Skin of body (tissue), 2 donors: ENCODE measurements around the gene EXOC5. TPM values are rescaled to one million over a fixed set of nuclear protein-coding genes. Genes with fewer than 3 reads are reported as not detected.
"Not testable (repeated sequence)": the region's sequence is repeated elsewhere in the genome, so short reads cannot be mapped to it uniquely, and the experiment has no call there.

Experiments used
- DNase-seq: peaks from one replicate; lab custom pipeline; 2025; lab: John Stamatoyannopoulos, UW
- total RNA-seq: library from RNA; depleted of rRNA; stranded (reverse); fragments of >200 nt; gene quantifications from one replicate; pipeline ENCODE4 v1.2.3, GENCODE V29; 2014

EXOC5 gene
- total RNA-seq, 1 donor from 2014 or later: 44.4 TPM

DNA sequence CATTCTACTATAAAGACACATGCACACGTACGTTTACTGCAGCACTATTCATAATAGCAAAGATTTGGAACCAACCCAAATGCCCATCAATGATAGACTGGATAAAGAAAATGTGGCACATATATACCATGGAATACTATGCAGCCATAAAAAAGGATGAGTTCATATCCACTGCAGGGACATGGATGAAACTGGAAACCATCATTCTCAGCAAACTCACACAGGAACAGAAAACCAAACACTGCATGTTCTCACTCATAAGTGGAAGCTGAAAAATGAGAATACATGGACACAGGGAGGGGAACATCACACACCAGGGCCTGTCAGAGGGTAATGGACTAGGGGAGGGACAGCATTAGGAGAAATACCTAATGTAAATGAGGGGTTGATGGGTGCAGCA is 10.5 kb downstream of the EXOC5 start:
- not testable (repeated sequence) for DNase-seq

DNA sequence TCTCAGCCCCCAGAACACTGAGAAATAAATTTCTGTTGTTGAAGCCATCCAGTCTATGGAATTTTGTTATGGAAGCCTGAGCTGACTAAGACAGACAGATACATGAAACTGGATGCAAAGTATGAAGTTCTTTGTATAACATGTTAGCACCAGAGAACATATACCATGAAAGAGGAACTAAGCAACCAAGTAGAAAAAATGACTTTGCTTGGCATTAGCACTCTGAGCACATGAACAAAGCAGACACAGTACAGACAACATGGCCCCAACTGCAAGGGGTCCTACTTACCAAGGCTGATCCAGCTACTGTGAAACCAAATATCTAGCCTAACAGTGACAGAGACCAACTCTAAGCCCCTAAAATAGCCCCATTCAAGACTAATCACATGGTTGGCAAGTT is 13.8 kb downstream of the EXOC5 start:
- DNase-seq: no peak

DNA sequence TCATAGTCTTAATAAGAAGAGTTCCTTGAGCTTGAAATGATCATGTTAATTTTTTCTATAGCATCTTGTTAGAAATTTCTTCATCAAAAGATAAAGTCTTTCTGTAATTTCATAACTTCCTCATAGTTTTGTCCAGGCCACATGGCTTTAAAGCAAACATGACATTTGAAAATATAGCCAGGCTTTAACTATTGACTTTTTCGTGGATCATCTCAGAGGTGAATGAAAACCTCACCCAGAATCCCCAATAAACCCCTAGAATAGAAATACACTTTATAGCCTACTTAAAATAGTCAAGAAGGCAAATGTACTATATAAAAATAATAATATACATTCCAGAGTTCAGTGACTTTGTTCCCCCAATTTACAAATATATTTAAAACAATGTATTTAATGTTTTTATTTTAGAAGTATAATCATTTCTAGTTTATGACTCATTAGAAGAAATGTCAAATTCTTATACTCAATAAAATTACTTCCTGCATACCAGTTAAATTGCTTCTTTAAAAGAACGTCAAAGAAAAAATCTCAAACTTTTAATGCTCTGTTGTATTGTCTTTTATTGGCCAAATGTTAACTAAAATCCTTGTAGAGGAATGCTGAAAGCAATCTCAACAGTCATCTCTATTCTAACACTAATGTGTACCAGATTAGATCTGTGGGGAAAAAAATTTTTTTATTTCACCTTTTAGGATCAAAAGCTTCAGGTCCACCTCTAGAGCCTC is 21.6 kb downstream of the EXOC5 start:
- no peak for DNase-seq

DNA sequence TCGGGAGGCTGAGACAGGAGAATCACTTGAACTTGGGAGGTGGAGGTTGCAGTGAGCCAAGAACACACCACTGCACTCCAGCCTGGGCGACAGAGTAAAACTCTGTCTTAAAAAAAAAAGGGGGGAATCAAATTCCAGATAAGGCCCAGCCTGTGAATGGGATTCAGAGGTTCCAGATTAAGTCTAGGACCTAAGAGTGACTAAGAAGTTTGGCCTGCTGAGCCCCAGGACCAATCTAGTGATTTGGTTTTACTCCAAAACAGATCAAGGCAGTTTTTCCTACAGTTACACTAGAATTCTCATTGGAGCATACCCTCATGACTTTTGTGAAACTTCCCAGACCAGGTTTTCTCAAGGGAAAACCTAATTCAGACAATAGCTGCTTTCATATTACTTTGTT is 22.8 kb downstream of the EXOC5 start:
- DNase-seq: no peak

GRCh38 chr14:57244106-57244505 is 24.6 kb downstream of the EXOC5 start:
- no peak for DNase-seq

DNA sequence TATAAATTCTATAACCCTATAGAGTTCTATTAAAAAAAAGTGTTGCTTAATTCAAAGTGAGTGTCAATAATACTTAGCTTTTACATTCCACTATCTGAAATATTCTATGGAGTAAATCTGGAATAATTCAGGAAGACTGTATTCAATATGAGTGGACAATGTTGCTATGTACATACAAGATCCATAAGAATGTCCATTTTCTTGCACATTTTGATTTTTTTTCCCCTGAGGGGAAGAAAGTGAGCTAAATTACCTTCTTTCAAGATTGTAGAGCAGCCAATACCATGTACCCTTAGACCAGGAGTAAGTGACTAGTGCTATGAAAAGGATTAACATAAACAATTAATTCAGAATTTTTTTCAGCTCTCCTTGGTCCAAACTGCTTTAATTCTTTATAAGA is 25.4 kb downstream of the EXOC5 start:
- DNase-seq: no peak

DNA sequence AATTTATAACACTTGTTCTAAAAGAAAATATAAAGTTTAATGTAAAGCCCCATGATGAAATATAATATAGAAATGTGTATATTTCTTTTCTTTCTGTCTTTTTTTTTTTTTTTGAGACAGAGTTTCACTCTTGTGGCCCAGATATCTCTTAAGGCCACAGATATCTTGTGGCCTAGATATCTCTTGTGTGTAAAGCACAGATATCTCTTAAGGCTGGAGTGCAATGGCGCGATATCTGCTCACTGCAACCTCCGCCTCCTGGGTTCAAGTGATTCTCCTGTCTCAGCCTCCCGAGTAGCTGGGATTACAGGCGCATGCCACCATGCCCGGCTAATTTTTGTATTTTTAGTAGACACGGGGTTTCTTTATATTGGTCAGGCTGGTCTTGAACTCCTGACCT is 28.6 kb downstream of the EXOC5 start:
- not testable (repeated sequence) for DNase-seq

GRCh38 chr14:57232006-57232405 is 36.7 kb downstream of the EXOC5 start:
- DNase-seq: no peak

DNA sequence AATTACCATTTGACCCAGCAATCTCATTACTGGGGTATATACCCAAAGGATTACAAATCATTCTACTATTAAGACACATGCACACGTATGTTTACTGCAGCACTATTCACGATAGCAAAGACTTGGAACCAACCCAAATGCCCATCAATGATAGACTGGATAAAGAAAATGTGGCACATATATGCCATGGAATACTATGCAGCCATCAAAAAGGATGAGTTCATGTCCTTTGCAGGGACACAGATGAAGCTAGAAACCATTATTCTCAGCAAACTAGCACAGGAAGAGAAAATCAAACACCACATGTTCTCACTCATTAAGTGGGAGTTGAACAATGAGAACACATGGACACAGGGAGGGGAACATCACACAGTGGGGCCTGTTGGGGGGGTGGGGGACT is 40.4 kb downstream of the EXOC5 start:
- not testable (repeated sequence) for DNase-seq

GRCh38 chr14:57227083-57227482 is 41.6 kb downstream of the EXOC5 start:
- no peak for DNase-seq

GRCh38 chr14:57221931-57222330 is 46.8 kb downstream of the EXOC5 start:
- DNase-seq: no peak

DNA sequence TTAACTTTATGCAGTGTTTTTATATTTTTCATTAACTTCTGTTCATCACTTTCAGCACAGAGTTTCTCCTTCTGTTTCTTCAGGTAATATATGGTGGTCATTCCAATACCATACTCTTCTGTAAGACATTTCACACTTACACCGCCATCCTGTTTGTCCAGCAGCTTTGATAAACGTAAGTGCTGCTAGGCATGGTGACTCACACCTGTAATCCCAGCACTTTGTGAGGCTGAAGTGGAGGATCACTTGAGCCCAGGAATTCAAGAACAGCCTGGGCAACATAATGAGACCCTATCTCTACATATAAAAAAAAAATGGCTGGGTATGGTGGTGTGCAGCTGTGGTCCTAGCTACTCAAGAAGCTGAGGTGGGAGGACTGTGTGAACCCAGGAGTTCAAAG is 55.8 kb downstream of the EXOC5 start:
- no peak for DNase-seq

DNA sequence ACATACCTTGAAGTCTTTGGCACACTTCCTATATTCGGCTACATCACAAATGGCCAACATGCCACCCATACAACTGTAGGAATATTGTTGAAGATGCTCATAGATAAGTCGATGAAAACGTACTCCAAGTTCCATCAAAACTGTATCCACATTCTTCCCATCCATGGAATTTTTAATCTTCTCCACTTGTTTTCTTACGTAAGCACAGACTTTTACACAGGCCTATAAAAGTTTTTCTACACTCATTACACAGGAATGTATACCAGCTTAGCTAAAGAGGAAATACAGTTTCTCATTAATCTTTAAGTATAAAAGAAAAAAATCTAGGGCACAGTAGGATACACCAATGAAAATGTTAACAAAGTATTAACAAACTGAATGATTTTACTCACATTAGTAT is 59.1 kb downstream of the EXOC5 start:
- DNase-seq: no peak

GRCh38 chr14:57205938-57206337 is 62.8 kb downstream of the EXOC5 start:
- DNase-seq: no peak

DNA sequence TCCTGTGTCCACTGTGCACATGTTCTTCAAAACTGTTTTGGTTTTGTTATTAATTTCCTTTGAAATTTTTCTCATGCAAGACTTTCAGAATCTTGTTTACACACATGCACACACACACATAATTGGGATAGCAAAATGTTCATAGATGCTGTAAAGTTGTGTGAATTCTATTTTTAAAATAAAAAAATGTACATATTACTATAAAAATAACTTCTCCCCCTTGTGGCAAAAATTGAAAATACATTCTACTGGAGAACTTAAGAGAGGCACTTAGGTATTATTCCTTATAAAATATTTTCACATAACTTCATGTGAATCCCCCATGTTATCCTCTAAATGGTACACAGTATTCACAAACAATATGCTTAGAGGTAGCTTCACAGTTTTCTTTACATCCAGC is 66.0 kb downstream of the EXOC5 start:
- not testable (repeated sequence) for DNase-seq

- DNase-seq: no peak
Observed at GRCh38 chr14:57199921-57200320, 68.8 kb downstream of the EXOC5 start.

- DNase-seq: peak; percentile 51
Observed at GRCh38 chr14:57189070-57189469, 79.6 kb downstream of the EXOC5 start.

DNA sequence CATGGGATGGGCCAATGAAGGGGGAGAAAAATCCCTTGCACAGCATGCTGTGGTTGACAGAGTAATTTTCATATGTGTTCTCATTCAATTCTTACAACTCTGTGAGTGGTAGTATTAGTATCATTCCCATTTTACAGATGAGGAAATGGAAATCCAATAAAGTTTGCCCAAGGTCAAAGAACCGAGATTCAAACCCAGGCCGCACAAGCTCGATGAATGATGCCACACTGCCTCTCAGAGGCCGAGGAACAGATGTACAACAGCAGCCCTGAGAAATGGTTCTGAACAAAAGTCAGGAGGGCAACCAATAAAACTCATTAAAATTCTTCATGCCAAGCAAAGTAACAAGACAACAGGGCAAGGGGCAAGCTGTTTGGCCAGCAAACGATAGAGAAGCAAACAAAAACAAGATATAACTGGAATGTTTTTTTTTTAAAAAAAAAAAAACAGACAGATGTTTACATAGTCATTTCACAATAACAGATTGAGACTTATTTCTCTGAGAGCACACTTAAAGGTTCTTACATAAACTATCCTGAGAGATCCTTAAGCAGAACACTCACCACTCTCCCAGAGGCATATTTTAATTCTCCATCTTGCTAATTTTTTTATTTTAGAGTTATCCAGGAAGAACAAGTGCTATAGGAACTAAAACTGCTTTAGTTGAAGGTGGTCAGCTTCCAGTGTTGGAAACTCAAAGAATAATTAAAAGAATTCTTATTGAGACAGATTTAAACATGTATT is 85.8 kb downstream of the EXOC5 start:
- no peak for DNase-seq

GRCh38 chr14:57179273-57179672 is 89.4 kb downstream of the EXOC5 start:
- DNase-seq: no peak

- DNase-seq: no peak
Observed at GRCh38 chr14:57174466-57174865, 94.2 kb downstream of the EXOC5 start.

DNA sequence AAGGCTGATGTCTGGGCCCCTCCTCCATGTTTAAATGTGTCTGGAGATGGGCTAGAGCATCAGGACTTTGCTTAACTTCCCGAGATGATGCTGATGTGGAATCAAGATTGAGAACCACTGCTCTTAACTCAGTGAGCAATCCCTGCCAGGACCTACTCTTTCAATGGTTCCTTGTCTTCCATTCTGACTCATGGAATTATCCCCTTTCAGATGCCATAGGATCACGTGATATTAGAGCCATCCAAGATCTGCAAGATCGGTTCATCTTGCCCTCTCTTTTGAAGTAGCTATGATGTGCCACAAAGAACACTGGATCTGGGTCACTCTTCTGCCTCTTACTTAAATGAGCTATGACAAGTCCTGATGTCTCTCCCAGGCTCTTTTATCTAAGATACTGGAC is 96.8 kb downstream of the EXOC5 start:
- no peak for DNase-seq

DNA sequence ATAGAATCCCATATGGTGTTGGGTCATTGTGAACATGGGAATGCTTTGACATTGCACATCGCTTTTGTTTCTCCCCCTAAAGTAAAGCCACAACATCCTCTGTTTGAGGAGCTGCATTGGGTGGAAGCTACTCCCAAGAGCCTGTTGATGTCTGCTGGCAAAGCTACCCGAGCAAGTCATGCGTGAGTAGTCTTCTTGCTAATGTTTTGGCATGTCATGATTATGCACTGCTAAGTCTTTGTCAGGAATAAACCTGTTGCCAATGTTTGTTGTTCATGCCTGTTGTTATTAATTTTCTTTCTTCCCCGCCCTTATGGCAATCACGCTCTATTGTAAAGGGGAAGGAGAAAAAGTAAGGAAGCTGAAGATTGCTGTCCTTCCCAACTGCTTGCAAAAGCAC is 97.3 kb downstream of the EXOC5 start:
- no peak for DNase-seq

GRCh38 chr14:57169901-57170300 is 98.8 kb downstream of the EXOC5 start:
- no peak for DNase-seq
